ENCODE results near the gene SUSD5. TPM values are rescaled to one million over a fixed set of nuclear protein-coding genes. Genes with fewer than 3 reads are reported as not detected.

The SUSD5 gene
- total RNA-seq, 1 experiment from 2014 or later: not detected

- no peak overlapping the region for H2AFZ ChIP-seq (ENCODE audit: low read length)
- ATAC-seq (peak; percentile 95), DNase-seq (peak; percentile 95)
- POLR2A ChIA-PET (ENCODE audit: unreplicated experiment): no interaction called here
- BruUV-seq (replicated peaks): no TSS peak
- TF ChIP-seq EZH2 (IDR thresholded peaks at IDR 0.05; ENCODE audit: low read length, unreplicated experiment) (no peak), EZH2phosphoT487 (IDR thresholded peaks at IDR 0.05; ENCODE audit: borderline replicate concordance, low read length) (no peak), CTCF (conservative IDR thresholded peaks at IDR 0.05; ENCODE audit: low read depth, low read length) (no peak)
- no peaks in the 10 kb centered on the region for H3K9me3 ChIP-seq (ENCODE audit: low read length)
- intact Hi-C loops (cut with micrococcal nuclease): loop anchor here (2.0 kb wide), 1 partner anchor 151 kb away; no protein-coding TSS in a partner anchor
- CTCF ChIA-PET: no interaction called here
- H3K79me2 ChIP-seq (ENCODE audit: low read length): no peaks in the 10 kb centered on the region
- H3F3A ChIP-seq (ENCODE audit: low read length, unreplicated experiment): no peaks in the 10 kb centered on the region
- H3K4me1 ChIP-seq (ENCODE audit: insufficient read depth, low read length): peaks cover 16% of the 10 kb centered on the region
- no peaks in the 10 kb centered on the region for H3K9me2 ChIP-seq (replicated peaks; ENCODE audit: low read length)
- H3K4me2 ChIP-seq (ENCODE audit: low read length): peak overlapping the region; percentile 11
- peak overlapping the region; percentile 14 for H3K27ac ChIP-seq (ENCODE audit: low read length)
- no peaks in the 10 kb centered on the region for H4K20me1 ChIP-seq (ENCODE audit: low read length)
- no peak overlapping the region for H3K4me3 ChIP-seq (ENCODE audit: low read length)
- peaks cover under 1% of the 10 kb centered on the region; the same call in 1 of the 2 replicates for H3K27me3 ChIP-seq (ENCODE audit: low read length)
- no peak overlapping the region for H3K9ac ChIP-seq (ENCODE audit: low read length)
- H3K36me3 ChIP-seq (ENCODE audit: low read depth, low read length): no peaks in the 10 kb centered on the region
Observed at GRCh38 chr3:33211444-33211843, 7.2 kb downstream of the SUSD5 start.

GRCh38 chr3:33209357-33209756 is 9.3 kb downstream of the SUSD5 start:
- Histone ChIP-seq H3K36me3 (ENCODE audit: low read depth, low read length) (no peaks in the 10 kb centered on the region), H3K9ac (ENCODE audit: low read length) (no peak overlapping the region), H3K4me2 (ENCODE audit: low read length) (no peak overlapping the region), H3F3A (ENCODE audit: low read length, unreplicated experiment) (no peaks in the 10 kb centered on the region), H3K4me1 (ENCODE audit: insufficient read depth, low read length) (peaks cover 16% of the 10 kb centered on the region), H3K9me2 (replicated peaks; ENCODE audit: low read length) (no peaks in the 10 kb centered on the region), H3K79me2 (ENCODE audit: low read length) (no peaks in the 10 kb centered on the region), H4K20me1 (ENCODE audit: low read length) (no peaks in the 10 kb centered on the region), H2AFZ (ENCODE audit: low read length) (no peak overlapping the region), H3K27me3 (ENCODE audit: low read length) (no peaks in the 10 kb centered on the region), H3K27ac (ENCODE audit: low read length) (no peak overlapping the region), H3K9me3 (ENCODE audit: low read length) (no peaks in the 10 kb centered on the region), H3K4me3 (ENCODE audit: low read length) (no peak overlapping the region)
- intact Hi-C loops (cut with micrococcal nuclease): no loop called here
- ChIA-PET POLR2A (ENCODE audit: unreplicated experiment) (no interaction called here), CTCF (no interaction called here)
- DNase-seq: no peak
- BruUV-seq (replicated peaks): no TSS peak
- TF ChIP-seq EZH2phosphoT487 (IDR thresholded peaks at IDR 0.05; ENCODE audit: borderline replicate concordance, low read length): no peak
- TF ChIP-seq CTCF (conservative IDR thresholded peaks at IDR 0.05; ENCODE audit: low read depth, low read length): no peak
- TF ChIP-seq EZH2 (IDR thresholded peaks at IDR 0.05; ENCODE audit: low read length, unreplicated experiment): no peak
- no peak for ATAC-seq

DNA sequence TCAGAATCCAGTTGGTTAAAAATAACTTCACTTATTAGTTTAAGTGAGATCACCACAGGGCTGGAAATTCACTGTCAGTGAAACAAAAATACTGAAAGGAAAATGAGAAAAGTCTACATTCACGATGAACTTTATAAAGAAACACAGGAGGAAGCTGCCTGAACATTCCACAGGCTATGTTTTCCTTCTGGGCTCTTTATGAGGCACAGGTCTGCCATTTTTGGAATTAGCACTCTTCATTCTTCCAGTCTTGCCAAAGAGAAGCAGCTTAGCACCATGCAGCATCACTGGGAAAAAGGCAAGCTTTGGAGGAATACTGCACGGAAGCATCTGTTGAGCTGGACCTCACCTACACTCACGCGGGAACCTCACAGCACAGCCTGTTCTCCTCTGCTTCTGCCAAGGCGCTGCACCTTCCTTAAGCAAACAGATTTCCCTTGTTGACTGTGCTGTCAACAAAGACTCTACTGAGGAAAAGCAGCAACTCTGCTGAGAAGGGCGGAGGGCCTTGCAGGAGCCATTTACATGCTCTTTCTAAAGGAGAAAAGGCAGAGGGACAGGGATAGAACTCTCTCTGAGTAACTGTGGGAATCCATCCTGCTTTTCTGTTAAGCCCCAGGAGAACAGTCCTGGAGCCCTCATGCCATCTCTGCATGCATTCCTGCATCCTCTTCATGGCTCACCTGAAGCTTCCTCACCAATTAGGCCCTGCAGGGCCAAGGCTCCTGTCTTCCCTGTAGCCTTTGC is 15.7 kb downstream of the SUSD5 start:
- H3K27me3 ChIP-seq (ENCODE audit: low read length): no peaks in the 10 kb centered on the region
- ATAC-seq (peak; percentile 93), DNase-seq (peak; percentile 12)
- no peak overlapping the region for H2AFZ ChIP-seq (ENCODE audit: low read length)
- no peaks in the 10 kb centered on the region for H4K20me1 ChIP-seq (ENCODE audit: low read length)
- H3K9me3 ChIP-seq (ENCODE audit: low read length): no peaks in the 10 kb centered on the region
- no peak overlapping the region for H3K9ac ChIP-seq (ENCODE audit: low read length)
- no peak overlapping the region for H3K4me3 ChIP-seq (ENCODE audit: low read length)
- CTCF ChIA-PET: interaction anchor here (0.5 kb wide), 1 partner anchor 68 kb away, joined by 3 read pairs; no protein-coding TSS in a partner anchor
- no peaks in the 10 kb centered on the region for H3K4me1 ChIP-seq (ENCODE audit: insufficient read depth, low read length)
- intact Hi-C loops (cut with micrococcal nuclease): no loop called here
- no peak overlapping the region for H3K4me2 ChIP-seq (ENCODE audit: low read length)
- BruUV-seq (replicated peaks): no TSS peak
- no peak overlapping the region for H3K27ac ChIP-seq (ENCODE audit: low read length)
- POLR2A ChIA-PET (ENCODE audit: unreplicated experiment): no interaction called here
- TF ChIP-seq CTCF (conservative IDR thresholded peaks at IDR 0.05; ENCODE audit: low read depth, low read length) (no peak), EZH2phosphoT487 (IDR thresholded peaks at IDR 0.05; ENCODE audit: borderline replicate concordance, low read length) (no peak), EZH2 (IDR thresholded peaks at IDR 0.05; ENCODE audit: low read length, unreplicated experiment) (no peak)
- no peaks in the 10 kb centered on the region for H3K79me2 ChIP-seq (ENCODE audit: low read length)
- no peaks in the 10 kb centered on the region for H3K36me3 ChIP-seq (ENCODE audit: low read depth, low read length)
- H3K9me2 ChIP-seq (replicated peaks; ENCODE audit: low read length): no peaks in the 10 kb centered on the region
- no peaks in the 10 kb centered on the region for H3F3A ChIP-seq (ENCODE audit: low read length, unreplicated experiment)

All from PC-3 (cell line).